Measurements from ENCODE around the gene CCL18.

DNA sequence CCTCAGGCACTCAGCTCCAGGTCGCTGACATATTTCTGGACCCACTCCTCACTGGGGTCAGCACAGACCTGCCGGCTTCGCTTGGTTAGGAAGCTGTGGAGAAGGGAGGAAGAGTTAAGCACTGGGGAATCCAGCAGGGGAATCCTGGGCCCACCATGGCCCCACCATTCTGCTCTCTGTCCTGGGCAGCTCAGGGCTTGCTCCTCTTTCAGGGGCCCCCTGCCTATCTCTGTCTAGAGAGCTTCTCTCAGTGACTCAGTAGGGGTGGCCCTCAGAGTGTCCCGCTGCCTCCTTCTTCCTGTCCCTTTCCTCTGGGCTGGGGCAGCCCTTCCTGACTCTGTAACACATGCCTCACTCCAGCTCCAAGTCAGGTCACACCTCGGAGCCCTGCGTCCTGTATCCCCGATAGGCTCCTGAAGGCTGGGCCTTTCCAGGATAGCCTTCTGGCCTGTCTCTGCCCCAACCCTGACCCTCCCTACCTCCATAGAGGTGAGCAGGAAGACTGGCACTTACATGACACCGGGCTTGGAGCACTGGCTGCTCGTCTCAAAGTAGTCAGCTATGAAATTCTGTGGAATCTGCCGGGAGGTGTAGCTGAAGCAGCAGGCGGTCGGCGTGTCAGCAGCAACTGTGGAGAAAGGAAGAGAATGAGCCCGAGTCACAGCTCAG, 24.7 kb downstream of the CCL18 start:
- TF ChIP-seq CTCF (IDR thresholded peaks at IDR 0.05): no peak
- no peak for TF ChIP-seq POLR2A (IDR thresholded peaks at IDR 0.05)
